ENCODE results near the gene TNNC1. TPM values are rescaled to one million over a fixed set of nuclear protein-coding genes. Genes with fewer than 3 reads are reported as not detected.

The TNNC1 gene
- total RNA-seq, 4 donors from 2014 or later = 3.0 to 4.4 (median 3.4) TPM; not detected in 1

GRCh38 chr3:52492059-52492458 lies 38.2 kb upstream of the TNNC1 start:
- no peaks in the 10 kb centered on the region for H3K9me3 ChIP-seq
- H3K4me3 ChIP-seq = no peak overlapping the region
- TF ChIP-seq POLR2A (IDR thresholded peaks at IDR 0.05) (no peak), CTCF (IDR thresholded peaks at IDR 0.05) (no peak)
- DNase-seq = no peak
- no peaks in the 10 kb centered on the region for H3K36me3 ChIP-seq
- no peaks in the 10 kb centered on the region for H3K4me1 ChIP-seq
- H3K27me3 ChIP-seq = no peaks in the 10 kb centered on the region
- H3K27ac ChIP-seq = no peak overlapping the region
- intact Hi-C loops (cut with DNase I; ENCODE audit: low total_unique reads) = no loop called here

- Histone ChIP-seq H3K4me3 (no peak overlapping the region), H3K9me3 (no peaks in the 10 kb centered on the region), H3K27me3 (no peaks in the 10 kb centered on the region), H3K36me3 (no peaks in the 10 kb centered on the region), H3K27ac (peak overlapping the region; percentile 39 to 43), H3K4me1 (no peaks in the 10 kb centered on the region)
- peak in 1 of 2 donors; percentile 44 for DNase-seq
- intact Hi-C loops (cut with DNase I; ENCODE audit: low total_unique reads) = no loop called here
- TF ChIP-seq CTCF (IDR thresholded peaks at IDR 0.05) (no peak), POLR2A (IDR thresholded peaks at IDR 0.05) (no peak)
These were observed 37.2 kb upstream of the TNNC1 start for GRCh38 chr3:52490939-52491526.

- Histone ChIP-seq H3K27me3 (no peaks in the 10 kb centered on the region), H3K4me3 (no peak overlapping the region), H3K36me3 (no peaks in the 10 kb centered on the region), H3K27ac (peak overlapping the region in 1 of 2 donors; percentile 43), H3K4me1 (no peaks in the 10 kb centered on the region), H3K9me3 (no peaks in the 10 kb centered on the region)
- intact Hi-C loops (cut with DNase I; ENCODE audit: low total_unique reads) = no loop called here
- TF ChIP-seq POLR2A (IDR thresholded peaks at IDR 0.05) (no peak), CTCF (IDR thresholded peaks at IDR 0.05) (no peak)
- DNase-seq = no peak
These were observed 36.4 kb upstream of the TNNC1 start for GRCh38 chr3:52490035-52490938.

GRCh38 chr3:52489453-52489852 lies 35.6 kb upstream of the TNNC1 start:
- Histone ChIP-seq H3K27ac (no peak overlapping the region), H3K36me3 (no peaks in the 10 kb centered on the region)
- intact Hi-C loops (cut with DNase I; ENCODE audit: low total_unique reads) = no loop called here

More at GRCh38 chr3:52489453-52489852, 35.6 kb upstream of the TNNC1 start:
- no peak for DNase-seq
- TF ChIP-seq CTCF (IDR thresholded peaks at IDR 0.05) = no peak
- no peak for TF ChIP-seq POLR2A (IDR thresholded peaks at IDR 0.05)
- Histone ChIP-seq H3K27me3 (no peaks in the 10 kb centered on the region), H3K4me3 (no peak overlapping the region), H3K9me3 (no peaks in the 10 kb centered on the region), H3K4me1 (no peaks in the 10 kb centered on the region)

Data from uterus (tissue), 4 donors.